Kidney glomerular epithelial cell (primary cell): Measurements from ENCODE around the gene EGFL7.

Experiments
- DNase-seq: peaks from one replicate; lab custom pipeline; 2025; lab: John Stamatoyannopoulos, UW

The EGFL7 gene

DNA sequence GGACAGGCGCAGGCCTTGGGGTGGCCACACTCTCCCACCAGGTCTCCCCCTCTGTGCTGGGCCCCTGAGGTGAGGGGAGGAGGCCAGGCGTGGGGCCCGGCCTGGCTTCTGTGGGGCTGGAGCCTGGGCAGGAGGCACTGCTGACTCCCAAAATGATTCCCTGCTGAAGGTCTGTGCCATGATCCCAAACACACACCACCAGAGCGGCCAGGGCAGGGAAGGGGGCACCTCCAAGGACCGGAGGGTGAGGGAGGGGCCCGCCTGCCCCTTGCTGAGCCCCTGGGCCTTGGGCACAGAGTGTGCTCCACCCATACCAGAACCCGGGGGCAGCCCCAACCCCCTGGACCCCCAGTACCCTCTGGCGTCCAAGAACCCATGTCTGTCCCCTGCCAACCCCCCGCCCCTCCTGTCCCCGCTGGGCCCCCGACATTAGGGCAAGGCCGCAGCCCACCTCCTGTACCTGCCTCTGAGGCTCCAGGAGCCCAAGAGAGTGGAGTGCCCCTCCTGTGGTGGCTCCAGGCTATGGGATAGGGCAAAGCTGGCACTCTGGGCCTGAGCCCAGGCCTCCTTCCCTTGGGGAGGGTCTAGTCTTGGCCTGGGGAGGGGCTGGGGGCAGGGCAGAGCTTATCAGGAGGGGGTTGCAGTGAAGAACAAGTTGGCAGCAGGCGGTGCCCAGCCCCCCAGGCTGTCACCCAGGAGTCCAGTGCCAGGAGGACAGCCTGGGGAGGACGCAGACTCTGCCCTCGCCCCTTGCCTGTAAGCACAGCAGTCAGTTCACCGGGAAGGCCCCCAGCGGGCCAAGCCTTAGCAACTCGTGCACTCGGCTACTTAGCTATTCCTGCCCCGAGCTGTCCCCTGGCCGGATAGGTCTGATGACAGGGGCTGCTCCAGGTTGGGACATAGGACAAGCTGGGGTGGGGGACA lies 2.6 kb upstream of the EGFL7 start:
- DNase-seq = no peak

DNA sequence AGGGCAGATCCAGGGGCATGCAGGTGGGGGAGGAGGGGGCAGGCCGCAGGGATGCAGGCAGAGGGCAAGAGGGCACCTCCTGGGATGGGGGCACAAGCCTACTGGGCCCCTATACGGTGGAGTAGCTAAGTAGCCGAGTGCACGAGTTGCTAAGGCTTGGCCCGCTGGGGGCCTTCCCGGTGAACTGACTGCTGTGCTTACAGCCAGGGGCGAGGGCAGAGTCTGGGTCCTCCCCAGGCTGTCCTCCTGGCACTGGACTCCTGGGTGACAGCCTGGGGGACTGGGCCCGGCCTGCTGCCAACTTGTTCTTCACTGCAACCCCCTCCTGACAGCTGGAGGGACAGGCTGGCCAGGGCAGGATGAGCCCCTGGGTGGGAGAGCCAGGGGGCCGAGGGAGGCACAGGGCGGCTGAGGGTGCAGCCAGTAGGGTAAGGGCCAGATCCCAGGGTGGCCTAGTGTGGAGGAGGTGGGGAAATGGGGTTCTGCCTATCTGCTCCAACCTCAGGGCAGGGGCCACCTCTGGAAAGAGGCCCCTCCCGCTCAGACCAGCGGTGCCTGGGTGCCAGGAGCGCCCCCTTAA lies 1.7 kb upstream of the EGFL7 start:
- no peak for DNase-seq

DNA sequence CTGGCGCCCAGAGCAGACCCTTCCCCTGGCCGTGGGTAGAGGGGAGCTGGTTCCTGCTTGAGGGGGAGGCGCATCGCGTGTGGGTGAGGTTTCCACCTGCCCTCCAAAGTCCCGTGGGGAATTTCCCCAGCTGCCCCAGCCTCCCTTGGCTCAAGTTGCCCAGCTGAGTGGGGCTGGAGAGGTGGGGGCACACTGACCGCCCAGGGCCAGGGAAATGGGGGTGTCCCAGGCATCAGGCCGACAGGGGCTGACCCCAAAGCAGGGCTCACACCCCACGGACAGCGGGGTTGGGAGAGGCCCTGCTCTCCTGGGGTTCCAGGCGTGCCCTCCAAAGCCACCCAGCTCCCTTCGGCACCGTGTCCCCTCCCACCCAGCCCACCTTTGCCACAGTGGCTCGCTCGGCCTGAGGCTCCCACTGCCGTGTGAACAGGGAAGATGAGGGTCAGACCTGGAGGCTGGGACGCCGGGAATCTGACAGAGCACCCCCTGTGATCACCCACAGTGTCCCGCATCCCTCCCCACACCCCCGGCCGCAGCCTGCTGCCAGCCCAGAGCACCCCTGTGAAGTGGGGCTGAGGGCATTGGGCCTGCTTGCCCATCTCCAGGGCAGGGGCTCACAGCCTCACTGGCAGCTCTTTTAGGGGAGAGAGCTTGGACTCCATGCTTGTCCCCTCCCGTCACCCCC lies 933 bp upstream of the EGFL7 start:
- no peak for DNase-seq

DNA sequence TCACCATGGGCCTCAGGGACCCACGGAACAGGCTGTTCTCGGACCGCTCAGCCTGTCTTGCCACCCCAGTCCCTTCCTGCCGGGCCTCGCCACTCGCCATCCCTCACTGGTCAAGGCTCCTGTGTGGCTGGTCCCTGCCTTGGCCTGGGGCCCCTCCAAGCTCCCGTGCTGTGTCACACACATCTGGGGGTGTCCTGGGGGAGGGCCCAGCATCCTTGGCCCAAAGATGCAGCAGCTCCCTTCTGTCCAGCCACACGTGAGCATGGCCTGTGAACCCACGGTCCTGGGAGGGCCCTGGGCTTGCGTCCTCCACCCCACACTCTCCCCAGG lies 425 bp upstream of the EGFL7 start:
- DNase-seq = no peak

DNA sequence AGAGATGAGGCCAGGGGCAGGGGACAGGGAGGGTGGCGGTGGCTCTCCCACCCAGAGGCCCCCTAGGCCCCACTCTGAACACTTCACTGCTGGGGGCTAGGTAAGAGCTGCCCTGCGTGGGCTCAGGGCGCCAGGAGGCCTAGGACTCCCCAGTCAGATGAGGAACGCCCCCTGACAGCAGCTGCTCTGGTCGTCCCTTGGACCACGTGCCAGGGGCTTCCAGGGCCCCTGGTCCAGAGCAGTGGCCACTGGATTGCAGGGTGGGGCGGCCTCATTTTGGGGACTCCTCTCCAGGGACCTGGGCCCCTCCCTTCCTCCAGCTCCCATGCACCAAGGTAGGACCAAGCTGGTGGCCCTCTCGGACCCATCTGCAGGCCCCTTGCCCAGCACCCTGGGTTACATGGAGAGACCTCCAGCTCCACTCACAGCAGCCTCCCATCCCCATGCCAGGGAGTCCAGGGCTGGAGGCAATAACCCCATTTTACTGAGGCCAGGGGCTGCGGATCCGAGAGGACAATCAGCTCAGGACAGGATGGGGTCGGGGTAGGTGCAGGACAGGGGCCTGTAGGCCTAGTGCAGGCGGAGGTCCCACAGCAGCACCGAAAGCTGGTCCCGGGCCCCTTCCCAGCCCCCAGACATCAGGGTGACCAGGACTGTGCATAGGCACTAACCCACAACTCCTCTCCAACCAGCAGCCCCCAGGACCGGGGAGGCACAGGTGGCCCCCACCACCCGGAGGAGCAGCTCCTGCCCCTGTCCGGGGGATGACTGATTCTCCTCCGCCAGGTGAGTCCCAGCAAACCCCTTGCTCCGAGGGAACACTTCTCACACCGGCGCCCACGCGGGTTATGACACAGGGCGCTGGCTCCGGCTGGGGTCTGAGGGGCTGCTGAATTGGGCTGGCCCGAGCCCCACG lies 1.5 kb downstream of the EGFL7 start:
- DNase-seq = no peak

DNA sequence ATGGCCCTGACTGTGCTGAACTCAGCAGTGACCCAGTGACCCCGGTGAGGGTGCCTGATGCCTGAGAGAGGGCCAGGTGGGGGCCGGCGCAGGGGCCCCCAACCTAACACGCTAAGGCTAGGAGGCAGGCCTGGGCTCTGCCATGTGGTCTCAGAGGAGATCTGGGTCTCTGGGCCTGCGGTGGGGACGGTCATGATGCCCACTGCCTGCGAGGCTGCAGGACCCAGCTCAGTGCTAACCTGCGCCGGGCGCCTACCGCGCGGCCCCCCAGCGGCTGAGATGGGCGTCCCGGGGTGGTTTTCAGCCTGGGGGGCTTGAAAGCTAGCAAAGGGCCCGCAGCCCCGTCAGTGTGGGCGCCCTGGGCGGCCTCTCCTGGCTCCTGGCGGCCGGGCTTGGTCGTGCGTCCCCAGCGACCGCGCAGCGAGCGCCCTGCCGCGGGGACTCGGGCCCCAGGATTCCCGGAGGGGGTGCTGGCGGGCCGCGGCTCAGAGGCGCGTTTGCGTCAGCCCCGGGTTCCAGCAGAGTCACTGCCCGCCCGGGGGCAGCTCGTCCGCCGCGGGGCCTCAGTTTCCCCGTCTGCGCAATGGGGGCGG lies 2.5 kb downstream of the EGFL7 start:
- DNase-seq = no peak

DNA sequence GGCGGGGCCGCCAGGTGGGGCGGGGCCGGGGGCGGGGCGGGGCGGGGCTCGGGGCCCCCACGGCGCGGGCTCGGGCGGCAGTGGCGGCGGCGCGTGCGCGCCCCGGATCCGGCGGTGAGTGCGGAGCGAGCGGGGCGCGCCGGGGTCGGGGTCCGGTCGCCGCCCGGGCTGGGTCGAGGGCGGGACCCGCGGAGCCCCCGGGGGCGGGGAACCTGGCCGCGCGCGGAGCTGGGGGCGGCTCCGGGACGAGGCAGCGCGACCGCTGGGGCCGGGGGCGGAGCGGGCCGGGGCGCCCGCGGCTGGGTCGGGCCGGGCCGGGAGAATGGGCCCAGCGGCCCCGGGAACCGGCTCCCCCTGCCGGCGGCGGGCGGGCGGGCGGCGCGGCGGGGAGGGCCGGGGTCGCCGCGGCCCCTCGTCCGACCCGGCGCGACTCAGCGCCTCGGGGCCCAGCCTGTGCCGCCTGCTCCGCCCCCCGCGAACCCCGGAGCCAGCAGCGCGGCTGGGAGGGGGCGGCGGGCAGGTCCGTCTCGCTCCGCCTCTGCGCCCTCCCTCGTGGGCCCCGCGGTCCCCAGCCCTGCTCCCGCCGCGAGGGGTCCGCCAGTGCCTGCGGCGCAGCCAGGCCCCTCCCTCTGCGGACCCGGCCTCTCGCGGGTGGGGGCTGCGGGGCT lies 3.1 kb downstream of the EGFL7 start:
- no peak for DNase-seq

DNA sequence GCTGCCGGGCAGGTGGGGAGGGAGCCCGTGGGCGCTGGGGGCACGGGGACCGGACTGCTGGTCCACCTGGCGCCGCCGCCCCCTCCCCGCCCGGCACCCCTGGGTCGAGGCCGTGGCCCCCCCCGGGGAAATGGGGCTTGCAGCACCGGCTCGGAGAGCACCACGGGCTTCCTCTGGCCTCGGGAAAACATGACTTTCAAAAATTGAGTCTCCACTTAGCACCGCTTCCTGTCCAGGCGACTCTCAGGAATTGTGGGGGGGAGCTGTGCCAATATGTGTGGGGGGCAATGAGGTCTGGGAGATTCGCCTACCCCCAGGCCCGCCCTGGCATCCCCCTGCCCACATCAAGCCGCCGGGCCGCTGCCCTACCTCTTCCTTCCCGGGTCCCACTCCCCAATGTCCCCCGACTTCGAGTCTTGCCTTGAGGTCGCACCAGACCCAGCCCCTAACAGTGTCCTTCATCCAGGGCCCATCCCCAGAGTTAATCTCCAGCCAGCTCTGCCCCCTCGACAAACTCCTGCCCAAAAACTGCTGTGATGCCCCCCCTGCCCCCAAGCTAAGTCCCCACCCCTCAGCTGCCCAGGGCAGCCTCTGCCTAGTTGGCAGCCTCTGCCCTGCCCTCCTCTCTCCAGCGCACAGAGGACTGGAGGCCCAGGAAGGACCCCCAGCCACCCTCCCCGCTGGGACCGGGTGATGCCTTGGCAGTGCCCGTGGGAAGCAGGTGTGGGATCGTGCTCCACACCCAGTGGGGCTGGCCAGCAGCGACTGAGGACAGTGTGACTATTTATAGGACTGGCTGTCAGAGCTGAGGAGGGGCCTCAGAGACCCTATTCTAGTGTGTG lies 3.9 kb downstream of the EGFL7 start:
- no peak for DNase-seq

DNA sequence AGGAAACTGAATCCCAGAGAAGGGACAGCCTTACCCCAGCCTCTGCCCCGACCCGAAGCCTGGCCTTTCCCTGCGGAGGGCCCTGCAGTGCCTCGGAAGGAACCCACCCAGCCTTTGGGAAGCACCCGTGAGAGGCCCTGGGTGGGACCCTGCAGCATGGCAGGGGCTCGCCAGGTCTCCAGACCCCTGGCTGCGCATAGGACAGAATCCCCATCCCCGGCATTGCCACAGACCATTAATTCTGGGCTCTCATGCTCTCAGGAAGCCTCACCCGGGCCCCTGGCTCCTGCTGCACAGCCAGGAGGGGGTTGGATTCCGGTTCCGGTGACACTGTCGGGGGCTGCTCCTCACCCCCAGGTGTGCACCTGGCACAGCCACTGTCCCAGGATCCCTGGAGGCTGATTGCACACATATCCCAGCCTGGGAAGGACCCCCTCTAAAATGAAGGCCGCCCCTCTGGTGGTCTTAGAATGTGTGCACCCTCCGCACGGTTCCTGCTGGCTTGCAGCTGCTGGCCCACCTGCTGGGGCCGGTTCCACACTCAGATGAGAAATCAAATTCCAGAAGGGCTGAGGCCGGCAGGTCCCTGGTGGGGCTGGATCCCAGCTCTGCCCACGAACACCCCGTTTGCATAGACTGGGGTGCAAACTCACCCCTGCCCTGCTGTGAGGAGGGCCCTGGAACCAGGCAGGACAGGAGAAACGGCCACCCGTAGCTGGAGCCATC lies 4.7 kb downstream of the EGFL7 start:
- DNase-seq = no peak

DNA sequence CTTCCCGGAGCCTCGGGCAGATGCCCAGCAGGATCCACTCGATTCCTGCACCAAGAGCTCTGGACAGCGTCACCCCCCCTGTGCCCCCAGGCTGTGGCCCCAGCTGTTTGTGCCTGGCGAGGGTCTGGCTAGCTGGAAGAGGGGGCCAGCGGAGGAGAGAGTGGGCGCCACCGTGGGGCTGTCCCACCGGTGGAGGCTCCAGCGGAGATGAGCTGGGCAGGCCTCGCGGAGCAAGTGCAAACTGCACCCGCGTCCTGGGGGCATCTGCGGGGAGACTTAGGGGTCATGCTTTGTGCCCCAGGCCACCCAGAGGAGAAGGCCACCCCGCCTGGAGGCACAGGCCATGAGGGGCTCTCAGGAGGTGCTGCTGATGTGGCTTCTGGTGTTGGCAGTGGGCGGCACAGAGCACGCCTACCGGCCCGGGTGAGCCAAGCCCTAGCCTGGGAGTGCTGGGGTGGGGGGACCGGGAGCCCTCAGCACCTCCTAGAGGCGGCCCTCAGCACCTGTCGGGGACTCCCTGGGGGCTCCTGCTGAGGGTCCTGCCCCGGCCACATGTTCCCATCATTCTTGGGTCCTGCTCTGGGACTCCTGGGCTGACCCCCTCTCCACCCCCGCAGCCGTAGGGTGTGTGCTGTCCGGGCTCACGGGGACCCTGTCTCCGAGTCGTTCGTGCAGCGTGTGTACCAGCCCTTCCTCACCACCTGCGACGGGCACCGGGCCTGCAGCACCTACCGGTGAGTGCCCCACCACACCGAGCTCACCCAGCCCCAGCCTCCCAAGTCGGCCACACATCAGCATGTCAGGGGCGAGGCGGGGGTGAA lies 5.4 kb downstream of the EGFL7 start:
- no peak for DNase-seq

DNA sequence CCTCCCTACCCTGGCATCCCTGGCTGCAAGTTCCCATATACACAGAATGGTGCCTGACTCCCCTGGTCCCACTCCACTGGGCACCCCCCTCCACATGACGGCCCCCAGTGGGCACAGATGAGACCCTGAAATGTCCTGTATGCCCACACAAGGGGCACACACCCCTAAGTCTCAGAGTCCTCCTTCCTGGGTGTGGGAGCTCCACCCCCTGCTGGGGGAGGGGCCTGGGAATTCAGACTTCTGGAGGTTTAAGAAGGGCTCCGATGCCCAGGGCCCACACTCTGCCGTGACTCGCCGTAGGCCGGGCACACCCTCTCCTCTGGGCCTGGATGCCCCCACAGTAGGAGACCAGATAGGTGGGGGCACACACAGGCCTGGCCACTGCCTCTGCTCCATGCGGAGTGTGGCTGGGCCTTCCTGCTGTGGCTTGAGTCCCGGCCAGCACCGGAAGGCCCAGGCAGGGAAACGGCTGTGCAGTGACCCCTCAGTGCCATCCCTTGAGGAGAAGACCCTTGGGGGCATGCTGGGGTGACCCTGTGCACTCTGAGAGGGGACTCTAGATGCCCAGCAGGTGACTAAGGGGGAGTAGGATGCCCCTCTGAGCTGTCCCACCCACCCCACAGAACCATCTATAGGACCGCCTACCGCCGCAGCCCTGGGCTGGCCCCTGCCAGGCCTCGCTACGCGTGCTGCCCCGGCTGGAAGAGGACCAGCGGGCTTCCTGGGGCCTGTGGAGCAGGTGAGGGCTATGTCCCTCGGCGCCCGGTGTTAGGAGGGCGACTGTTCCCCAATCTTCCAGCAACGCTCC lies 6.5 kb downstream of the EGFL7 start:
- no peak for DNase-seq

DNA sequence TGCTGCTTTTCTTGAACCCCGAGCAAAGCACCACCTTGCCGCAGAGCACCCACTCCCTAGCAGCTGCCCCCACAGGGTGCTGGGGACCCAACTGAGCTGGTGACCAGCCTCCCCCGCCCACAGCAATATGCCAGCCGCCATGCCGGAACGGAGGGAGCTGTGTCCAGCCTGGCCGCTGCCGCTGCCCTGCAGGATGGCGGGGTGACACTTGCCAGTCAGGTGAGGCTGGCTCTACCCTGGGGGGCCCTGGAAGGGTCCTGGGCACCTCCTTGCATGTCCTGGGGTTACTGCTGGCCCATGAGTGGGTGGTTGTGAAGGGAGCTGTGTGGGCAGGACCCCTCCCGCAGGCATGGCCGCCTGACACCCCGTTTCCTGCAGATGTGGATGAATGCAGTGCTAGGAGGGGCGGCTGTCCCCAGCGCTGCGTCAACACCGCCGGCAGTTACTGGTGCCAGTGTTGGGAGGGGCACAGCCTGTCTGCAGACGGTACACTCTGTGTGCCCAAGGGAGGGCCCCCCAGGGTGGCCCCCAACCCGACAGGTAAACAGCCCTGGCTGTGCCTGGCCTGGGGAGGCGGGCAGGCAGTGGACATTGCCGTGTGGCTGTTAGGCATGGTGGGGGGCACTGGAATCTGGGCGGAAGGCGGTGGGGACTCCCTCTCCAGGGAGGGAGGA lies 7.2 kb downstream of the EGFL7 start:
- no peak for DNase-seq

DNA sequence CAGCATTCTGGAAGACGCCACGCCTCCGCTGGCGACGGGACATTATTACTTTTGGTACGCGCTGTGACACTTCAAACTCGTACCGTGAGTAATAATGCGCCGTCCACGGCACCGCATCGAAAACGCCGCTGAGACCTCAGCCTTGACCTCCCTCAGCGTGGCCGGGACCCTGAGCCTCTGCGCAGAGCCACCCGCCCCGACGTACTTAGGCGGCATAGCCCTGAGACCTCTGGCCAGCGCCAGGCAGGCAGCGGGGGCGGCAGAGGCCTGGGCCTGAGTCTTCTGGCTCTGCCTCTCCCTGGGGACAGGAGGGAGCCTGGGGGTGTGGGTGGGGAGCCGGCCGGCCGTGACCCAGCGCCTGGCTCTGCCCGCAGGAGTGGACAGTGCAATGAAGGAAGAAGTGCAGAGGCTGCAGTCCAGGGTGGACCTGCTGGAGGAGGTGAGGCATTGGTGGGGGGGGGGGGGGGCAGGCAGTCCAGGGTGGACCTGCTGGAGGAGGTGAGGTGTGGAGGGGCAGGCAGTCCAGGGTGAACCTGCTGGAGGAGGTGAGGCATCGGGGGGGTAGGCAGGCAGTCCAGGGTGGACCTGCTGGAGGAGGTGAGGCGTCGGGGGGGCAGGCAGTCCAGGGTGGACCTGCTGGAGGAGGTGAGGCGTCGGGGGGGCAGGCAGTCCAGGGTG lies 8.0 kb downstream of the EGFL7 start:
- DNase-seq = no peak

DNA sequence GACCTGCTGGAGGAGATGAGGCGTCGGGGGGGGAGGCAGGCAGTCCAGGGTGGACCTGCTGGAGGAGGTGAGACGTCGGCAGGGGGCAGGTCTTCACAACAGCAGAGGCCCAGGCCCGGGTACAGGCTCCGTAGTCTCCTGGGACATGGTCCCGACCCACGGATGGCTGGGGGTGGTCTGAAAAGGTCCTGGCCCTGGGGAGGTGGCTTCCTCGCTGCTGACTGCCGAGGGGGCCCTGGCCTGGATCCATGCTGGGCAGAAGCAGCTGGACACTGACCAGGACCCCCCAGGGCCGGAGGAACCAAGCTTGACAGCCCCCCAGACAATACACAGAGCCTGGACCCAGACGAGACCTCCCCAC lies 8.5 kb downstream of the EGFL7 start:
- DNase-seq = no peak

DNA sequence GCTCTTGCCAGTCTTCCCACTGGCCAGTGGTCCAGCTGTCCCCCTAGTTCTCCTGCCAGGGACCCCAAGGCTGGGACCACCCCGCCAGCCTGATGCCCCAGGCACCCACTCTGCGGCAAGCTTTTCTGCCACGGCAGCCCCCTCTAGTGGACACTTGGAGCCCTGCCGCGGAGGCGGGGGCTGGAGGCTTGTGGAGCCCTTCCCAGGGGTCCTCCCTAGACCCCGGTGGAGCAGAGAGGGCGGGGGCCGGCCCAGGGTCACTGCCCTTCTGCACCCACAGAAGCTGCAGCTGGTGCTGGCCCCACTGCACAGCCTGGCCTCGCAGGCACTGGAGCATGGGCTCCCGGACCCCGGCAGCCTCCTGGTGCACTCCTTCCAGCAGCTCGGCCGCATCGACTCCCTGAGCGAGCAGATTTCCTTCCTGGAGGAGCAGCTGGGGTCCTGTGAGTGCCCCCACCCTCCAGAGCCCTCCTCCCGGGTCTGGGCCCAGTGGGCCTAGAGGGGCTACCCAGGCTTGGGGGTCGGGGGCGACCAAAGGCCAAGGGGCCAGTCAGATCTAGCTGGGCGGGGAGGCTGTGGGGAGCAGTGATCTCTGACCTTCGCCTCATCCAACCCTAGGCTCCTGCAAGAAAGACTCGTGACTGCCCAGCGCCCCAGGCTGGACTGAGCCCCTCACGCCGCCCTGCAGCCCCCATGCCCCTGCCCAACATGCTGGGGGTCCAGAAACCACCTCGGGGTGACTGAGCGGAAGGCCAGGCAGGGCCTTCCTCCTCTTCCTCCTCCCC lies 9.1 kb downstream of the EGFL7 start:
- DNase-seq = no peak
